ENCODE results near the gene POU4F2. TPM values are rescaled to one million over a fixed set of nuclear protein-coding genes. Genes with fewer than 3 reads are reported as not detected.

The POU4F2 gene
- total RNA-seq, 1 donor from 2014 or later, result not detected

GRCh38 chr4:146647615-146648460 lies 9.1 kb downstream of the POU4F2 start:
- H3K9me3 ChIP-seq, result no peaks in the 10 kb centered on the region
- DNase-seq (no peak), ATAC-seq (peak in 1 of 2 donors; percentile 32)
- no peak overlapping the region for H3K4me3 ChIP-seq
- peaks cover 80% of the 10 kb centered on the region for H3K27me3 ChIP-seq (ENCODE audit: low read depth)
- no peaks in the 10 kb centered on the region for H3K4me1 ChIP-seq
- no peak overlapping the region for H3K27ac ChIP-seq
- no peaks in the 10 kb centered on the region for H3K36me3 ChIP-seq
- intact Hi-C loops (cut with DNase I), result no loop called here
- no peak for TF ChIP-seq CTCF (IDR thresholded peaks at IDR 0.05)

- no peak overlapping the region for H3K4me3 ChIP-seq
- H3K27ac ChIP-seq, result no peak overlapping the region
- no peaks in the 10 kb centered on the region for H3K36me3 ChIP-seq
- DNase-seq (no peak), ATAC-seq (no peak)
- H3K27me3 ChIP-seq (ENCODE audit: low read depth), result peaks cover 85% of the 10 kb centered on the region
- no peaks in the 10 kb centered on the region for H3K9me3 ChIP-seq
- no peaks in the 10 kb centered on the region for H3K4me1 ChIP-seq
- TF ChIP-seq CTCF (IDR thresholded peaks at IDR 0.05), result no peak
- intact Hi-C loops (cut with DNase I), result no loop called here
Observed at GRCh38 chr4:146648461-146648783, 9.7 kb downstream of the POU4F2 start.

GRCh38 chr4:146649232-146649631 lies 10.5 kb downstream of the POU4F2 start:
- Histone ChIP-seq H3K9me3 (no peaks in the 10 kb centered on the region), H3K36me3 (no peaks in the 10 kb centered on the region), H3K4me3 (no peak overlapping the region), H3K27ac (no peak overlapping the region), H3K4me1 (no peaks in the 10 kb centered on the region), H3K27me3 (ENCODE audit: low read depth) (peaks cover 93% of the 10 kb centered on the region)
- no peak for TF ChIP-seq CTCF (IDR thresholded peaks at IDR 0.05)
- no peak for ATAC-seq
- intact Hi-C loops (cut with DNase I), result no loop called here
- no peak for DNase-seq

GRCh38 chr4:146650034-146650433 lies 11.3 kb downstream of the POU4F2 start:
- intact Hi-C loops (cut with DNase I), result no loop called here
- TF ChIP-seq CTCF (IDR thresholded peaks at IDR 0.05), result no peak
- H3K27me3 ChIP-seq (ENCODE audit: low read depth), result peaks cover 87% of the 10 kb centered on the region

GRCh38 chr4:146654687-146655520 lies 16.2 kb downstream of the POU4F2 start:
- H3K4me3 ChIP-seq, result peak overlapping the region; percentile 53
- ATAC-seq (peak; percentile 53 to 61), DNase-seq (no peak)
- no peaks in the 10 kb centered on the region for H3K9me3 ChIP-seq
- peaks cover 5% of the 10 kb centered on the region for H3K4me1 ChIP-seq
- intact Hi-C loops (cut with DNase I), result no loop called here
- peaks cover 59% of the 10 kb centered on the region for H3K27me3 ChIP-seq (ENCODE audit: low read depth)
- no peaks in the 10 kb centered on the region for H3K36me3 ChIP-seq
- no peak for TF ChIP-seq CTCF (IDR thresholded peaks at IDR 0.05)
- no peak overlapping the region for H3K27ac ChIP-seq

More at GRCh38 chr4:146650034-146650433, 11.3 kb downstream of the POU4F2 start:
- ATAC-seq, result no peak
- no peak for DNase-seq
- H3K4me3 ChIP-seq, result no peak overlapping the region
- H3K27ac ChIP-seq, result no peak overlapping the region
- H3K36me3 ChIP-seq, result no peaks in the 10 kb centered on the region
- H3K9me3 ChIP-seq, result no peaks in the 10 kb centered on the region
- peaks cover under 1% of the 10 kb centered on the region for H3K4me1 ChIP-seq
